ENCODE measurements around the gene POU2F3.

Gene POU2F3

DNA sequence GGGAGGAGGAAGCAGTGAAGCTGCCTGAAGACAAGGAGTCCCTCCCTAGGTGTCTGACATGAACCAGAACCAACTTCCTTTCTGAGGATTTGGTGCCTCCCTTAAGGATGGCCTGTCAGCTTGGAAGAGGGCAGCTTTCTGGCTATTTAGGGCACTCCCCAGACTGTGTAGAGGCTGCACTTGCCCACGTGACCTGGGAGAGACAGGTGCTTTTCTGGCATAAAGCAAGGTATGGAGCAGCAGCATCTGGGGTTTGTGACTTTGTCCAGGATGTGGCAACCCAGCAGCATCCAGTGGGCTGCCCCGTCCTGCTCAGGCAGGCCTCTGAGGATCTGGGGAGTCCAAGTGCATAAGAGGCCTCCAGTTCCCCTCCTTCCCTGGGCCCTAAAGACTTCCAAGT, 43.2 kb downstream of the POU2F3 start:
- no peak for FAIRE-seq
- TF ChIP-seq, protein P1, sequence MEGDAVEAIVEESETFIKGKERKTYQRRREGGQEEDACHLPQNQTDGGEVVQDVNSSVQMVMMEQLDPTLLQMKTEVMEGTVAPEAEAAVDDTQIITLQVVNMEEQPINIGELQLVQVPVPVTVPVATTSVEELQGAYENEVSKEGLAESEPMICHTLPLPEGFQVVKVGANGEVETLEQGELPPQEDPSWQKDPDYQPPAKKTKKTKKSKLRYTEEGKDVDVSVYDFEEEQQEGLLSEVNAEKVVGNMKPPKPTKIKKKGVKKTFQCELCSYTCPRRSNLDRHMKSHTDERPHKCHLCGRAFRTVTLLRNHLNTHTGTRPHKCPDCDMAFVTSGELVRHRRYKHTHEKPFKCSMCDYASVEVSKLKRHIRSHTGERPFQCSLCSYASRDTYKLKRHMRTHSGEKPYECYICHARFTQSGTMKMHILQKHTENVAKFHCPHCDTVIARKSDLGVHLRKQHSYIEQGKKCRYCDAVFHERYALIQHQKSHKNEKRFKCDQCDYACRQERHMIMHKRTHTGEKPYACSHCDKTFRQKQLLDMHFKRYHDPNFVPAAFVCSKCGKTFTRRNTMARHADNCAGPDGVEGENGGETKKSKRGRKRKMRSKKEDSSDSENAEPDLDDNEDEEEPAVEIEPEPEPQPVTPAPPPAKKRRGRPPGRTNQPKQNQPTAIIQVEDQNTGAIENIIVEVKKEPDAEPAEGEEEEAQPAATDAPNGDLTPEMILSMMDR (IDR thresholded peaks at IDR 0.05; ENCODE audit: insufficient read depth, missing control alignments), result no peak
- no peak for DNase-seq (ENCODE audit: insufficient read length, low spot score)

DNA sequence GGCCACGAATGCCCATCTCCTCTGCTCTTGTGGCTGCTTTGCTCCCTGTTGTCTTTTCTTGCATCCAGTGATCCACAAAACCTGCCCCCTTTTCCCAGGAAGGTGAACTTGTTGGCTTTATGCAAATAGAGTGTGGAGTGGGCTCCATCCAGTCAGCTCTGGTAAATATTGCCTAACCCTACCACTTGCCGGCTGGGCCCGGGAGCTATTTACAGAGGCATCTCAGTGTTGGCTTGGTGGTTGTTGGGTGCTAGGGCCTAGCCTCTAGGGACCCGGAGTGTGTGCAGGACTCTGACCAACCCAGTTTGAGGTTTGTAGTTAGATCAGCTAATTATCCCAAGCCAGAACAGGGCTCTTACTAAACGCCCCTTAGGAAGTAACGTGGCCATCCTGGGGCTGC, 44.3 kb downstream of the POU2F3 start:
- FAIRE-seq (no peak), DNase-seq (ENCODE audit: insufficient read length, low spot score) (no peak)
- TF ChIP-seq, protein P1 (IDR thresholded peaks at IDR 0.05; ENCODE audit: insufficient read depth, missing control alignments), result no peak

DNA sequence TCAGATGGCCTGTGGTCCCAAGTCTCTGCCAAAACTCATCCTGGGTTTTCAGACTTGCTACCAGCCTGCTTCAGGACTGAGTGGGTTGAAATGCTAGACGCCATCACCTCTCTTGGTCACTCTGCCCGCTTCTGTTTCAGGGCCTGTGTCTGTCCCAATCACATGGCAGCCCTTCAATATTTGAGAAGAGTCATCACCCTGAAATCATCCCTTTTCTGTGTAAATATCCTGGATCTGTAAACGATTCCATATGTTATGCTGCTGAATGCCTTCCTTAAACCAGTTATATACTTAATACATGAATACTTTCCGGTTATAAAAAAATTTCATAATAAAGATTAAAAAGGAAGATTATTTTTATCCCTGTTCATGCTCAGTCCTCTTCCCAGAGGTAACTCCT, 45.3 kb downstream of the POU2F3 start:
- TF ChIP-seq, protein P1 (IDR thresholded peaks at IDR 0.05; ENCODE audit: insufficient read depth, missing control alignments), result no peak
- DNase-seq (ENCODE audit: insufficient read length, low spot score) (no peak), FAIRE-seq (no peak)

DNA sequence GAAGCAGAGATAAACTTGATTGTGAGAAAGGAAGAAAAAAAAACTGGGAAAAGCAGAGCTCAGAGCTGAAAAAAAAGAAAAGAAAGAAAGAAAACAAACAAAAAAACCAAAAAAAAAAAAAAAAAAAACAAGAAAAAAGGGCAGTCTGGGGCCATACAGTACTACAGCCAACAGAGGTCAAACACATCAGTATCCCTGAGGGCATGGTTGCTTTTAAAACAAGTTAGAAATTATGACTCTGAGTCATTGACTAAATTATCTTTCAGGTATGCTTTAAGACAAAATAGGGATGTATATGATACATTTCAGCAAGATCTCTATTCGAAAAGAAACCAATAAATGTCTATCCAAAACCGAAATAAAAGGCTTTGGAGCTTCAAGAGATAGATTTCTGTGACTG, 48.1 kb downstream of the POU2F3 start:
- DNase-seq (ENCODE audit: insufficient read length, low spot score), result no peak
- FAIRE-seq, result no peak
- TF ChIP-seq, protein P1 (IDR thresholded peaks at IDR 0.05; ENCODE audit: insufficient read depth, missing control alignments), result no peak

DNA sequence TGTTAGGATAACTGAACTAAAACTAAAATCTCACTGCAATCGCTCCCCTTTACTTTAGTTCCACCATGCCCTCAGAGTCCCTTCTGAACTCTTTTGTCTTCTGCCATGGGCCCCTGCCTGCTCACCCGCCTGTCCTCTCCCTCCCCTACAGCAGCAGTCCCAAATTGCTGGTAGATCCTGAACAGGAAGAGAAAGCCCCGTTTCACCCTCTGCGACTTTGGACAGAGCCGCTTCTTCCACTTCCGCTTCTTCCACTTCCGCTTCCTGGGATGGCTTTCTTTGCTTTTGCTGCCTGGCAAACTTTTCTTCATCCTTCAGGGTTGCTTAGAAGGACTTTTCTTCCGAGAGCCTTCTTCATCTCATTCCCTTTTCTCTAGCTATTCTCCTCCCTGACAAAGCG, 49.5 kb downstream of the POU2F3 start:
- TF ChIP-seq, protein P1 (IDR thresholded peaks at IDR 0.05; ENCODE audit: insufficient read depth, missing control alignments), result no peak
- FAIRE-seq, result no peak

DNA sequence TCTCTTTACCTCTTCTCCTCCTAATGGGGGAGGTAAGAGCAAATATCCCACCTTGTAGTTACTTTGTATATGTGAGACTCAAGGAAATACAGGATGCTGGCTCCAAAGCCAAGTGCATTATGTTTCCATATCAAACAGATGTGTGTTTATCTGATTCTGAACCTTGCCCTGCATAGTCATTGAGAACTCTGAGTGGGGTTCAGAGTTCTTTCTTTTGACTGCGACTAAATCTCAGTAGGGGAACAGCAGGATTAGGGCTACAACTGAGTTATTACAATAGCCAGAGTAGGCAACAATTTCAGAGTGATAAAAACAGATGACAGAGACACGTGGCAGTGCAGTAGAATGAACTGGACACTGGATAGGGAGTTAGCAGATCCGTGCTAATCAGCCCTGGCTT, 51.0 kb downstream of the POU2F3 start:
- FAIRE-seq (no peak), DNase-seq (ENCODE audit: insufficient read length, low spot score) (no peak)
- TF ChIP-seq, protein P1 (IDR thresholded peaks at IDR 0.05; ENCODE audit: insufficient read depth, missing control alignments), result no peak

More for the DNA sequence above, 49.5 kb downstream of the POU2F3 start:
- DNase-seq (ENCODE audit: insufficient read length, low spot score), result no peak

DNA sequence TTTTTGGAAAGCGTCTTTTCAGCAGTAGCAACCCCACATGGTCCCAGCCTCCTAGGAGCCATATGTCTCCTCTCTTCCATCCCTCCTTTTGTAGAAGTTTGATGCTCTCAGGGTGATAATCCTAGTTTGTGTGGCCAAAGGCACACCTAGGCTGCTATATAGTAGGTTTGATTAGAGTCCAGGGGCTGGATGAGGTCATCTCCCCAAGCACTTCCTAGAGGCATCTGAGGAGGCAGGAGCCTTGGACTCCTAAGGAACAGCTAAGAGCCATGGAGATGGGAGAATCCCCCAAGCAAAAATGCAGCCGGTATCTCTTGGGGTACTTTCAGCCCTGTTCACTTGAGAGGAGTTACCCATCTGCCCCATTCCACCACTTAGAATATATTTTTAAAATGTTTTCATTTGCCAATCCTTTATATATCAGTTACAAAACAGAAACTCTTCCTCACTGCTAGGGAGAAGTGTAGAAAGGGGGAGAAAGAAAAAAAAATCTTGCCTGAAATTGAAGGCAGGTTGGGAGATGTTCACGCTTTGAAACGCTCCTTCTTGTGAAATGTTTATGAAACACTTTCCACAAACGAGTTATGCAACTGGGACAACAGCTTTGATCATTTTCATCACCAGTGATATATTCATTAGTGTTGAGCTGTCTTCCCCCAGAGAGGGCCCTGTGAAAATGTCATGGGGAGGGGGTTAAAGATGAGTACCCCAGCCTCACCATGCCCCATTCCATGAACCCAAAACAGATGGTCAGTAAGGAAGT, 53.3 kb downstream of the POU2F3 start:
- no peak for FAIRE-seq
- TF ChIP-seq, protein P1 (IDR thresholded peaks at IDR 0.05; ENCODE audit: insufficient read depth, missing control alignments), result no peak
- DNase-seq (ENCODE audit: insufficient read length, low spot score), result no peak

Data from D721Med (cell line).